GM19023 (cell line): ENCODE data around the gene RAB3IP.
"Not testable (repeated sequence)": the region's sequence is repeated elsewhere in the genome, so short reads cannot be mapped to it uniquely, and the experiment has no call there.

Experiments used
- ATAC-seq: cut with Tn5 transposase; IDR thresholded peaks from one replicate; pipeline ENCODE4 v1.9.1; 2021; ENCODE audit warnings: mild to moderate bottlenecking, moderate library complexity; ENCODE audit not compliant: unreplicated experiment

The RAB3IP gene

DNA sequence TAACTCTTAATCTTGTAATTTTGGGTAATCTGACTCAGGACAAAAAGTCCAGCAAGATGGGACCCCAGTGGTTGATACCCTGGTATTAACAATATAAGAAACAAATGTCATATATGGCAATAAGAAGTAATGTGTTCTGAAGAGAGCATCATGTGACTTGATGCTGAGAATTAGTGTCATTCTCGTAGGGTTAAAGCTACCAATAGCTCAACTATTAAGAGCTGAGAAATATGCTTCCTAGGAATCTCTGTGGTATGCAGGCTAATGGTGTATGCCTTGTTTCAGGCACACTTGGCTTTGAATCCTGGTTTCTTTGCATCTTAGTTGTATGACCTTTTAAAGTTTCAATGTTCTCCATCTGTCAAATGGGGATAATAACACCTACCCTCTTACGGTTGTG lies 95.5 kb downstream of the RAB3IP start:
- ATAC-seq: no peak

DNA sequence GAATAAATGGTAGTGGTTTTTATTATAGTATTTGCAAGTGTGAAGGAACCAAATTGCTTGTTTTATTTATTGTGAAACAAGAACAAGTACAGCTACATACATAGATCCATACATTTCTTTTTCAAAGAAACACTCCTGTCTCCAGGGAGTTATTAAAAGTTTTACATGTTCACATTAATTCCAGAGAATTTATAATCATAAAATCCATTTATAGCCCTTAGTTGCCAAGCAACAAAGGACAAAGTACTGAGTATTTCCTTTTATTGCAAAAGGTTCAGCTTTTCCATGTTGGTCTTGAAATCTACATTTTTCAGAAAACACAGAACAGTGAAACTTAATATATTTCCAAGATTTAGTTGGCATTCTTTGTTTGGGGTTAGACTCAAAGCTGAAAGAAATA lies 95.9 kb downstream of the RAB3IP start:
- no peak for ATAC-seq

GRCh38 chr12:69835081-69835480 lies 96.4 kb downstream of the RAB3IP start:
- ATAC-seq: no peak

GRCh38 chr12:69836015-69836414 lies 97.4 kb downstream of the RAB3IP start:
- ATAC-seq: no peak

GRCh38 chr12:69837191-69837590 lies 98.5 kb downstream of the RAB3IP start:
- ATAC-seq: no peak

DNA sequence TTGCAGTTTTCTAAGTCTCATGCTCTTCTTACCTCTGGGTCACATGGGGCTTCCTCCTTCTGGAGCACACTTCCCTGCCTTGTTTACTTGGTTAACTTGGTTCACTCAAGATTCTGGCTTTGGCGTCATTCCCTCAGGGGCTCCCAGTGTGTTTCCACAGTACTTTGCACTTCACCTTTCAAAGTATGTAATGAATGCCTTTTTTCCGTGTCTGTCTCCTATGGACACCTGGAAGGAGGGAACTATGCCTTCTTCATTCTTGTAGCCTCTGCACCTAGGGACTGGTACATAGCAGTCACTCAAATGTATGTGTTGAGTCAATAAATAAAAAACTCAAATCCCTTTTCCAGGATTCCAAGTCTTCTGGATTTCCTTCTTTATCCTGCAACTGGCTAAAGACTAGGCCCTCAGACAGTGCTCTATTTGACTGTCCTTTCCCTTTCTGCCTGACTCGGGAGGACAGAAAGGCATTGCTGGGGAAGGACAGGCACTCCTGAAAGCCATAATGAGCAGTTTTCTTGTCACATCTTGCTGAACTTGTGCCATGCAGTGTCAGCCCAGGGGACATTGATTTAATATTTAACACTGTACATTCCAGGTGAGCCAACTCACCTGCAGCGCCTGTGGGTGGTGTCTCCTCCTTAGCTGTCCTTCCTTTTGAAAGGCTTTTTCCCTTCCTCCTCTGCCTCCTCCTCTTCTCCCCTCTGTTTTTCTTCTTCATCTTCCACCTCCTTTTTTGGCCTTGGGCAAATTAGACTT lies 99.2 kb downstream of the RAB3IP start:
- no peak for ATAC-seq

GRCh38 chr12:69840727-69841126 lies 102.1 kb downstream of the RAB3IP start:
- no peak for ATAC-seq

GRCh38 chr12:69843608-69844007 lies 104.9 kb downstream of the RAB3IP start:
- no peak for ATAC-seq

DNA sequence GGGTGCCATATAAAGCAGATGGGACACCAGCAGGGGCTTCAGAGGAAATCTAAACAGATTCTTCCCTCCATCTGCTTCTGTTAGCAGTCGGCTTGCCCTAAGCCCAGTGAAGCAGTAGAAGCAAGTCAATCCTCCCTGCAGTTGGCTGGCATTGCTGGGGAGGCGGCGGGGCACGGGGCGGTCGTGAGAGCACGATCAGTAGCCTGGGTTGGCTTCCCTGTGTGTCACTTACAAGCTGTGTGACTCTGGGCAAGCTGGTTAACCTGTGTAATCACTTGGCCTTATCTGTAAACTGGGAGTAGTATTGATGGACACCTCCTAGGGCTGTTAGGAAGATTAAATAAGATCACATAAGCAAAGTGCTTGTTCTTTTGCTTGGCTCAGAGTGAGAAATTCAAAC lies 105.8 kb downstream of the RAB3IP start:
- no peak for ATAC-seq

- ATAC-seq: no peak
These were observed 106.2 kb downstream of the RAB3IP start for GRCh38 chr12:69844836-69845235.

DNA sequence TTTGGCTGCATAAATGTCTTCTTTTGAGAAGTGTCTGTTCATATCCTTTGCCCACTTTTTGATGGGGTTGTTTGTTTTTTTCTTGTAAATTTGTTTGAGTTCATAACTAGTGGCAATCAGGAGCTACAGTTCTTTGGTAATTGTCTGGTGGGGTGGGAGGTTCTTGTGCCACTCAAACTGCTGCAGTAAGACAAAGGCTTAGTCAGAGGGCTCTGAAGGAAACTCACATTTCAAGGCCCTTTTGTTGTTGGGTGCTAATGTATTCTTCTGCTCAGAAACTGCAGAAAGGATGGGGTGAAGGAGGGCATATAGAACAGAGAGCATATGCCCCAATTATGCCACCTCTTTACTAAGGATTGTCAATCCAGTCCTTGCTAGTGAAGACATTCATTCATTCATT lies 108.3 kb downstream of the RAB3IP start:
- no peak for ATAC-seq

GRCh38 chr12:69851976-69852375 lies 113.3 kb downstream of the RAB3IP start:
- no peak for ATAC-seq

GRCh38 chr12:69853176-69853961 lies 114.7 kb downstream of the RAB3IP start:
- ATAC-seq: not testable (repeated sequence)

- no peak for ATAC-seq
These were observed 128.0 kb downstream of the RAB3IP start for GRCh38 chr12:69866698-69867097.

- ATAC-seq: no peak
These were observed 130.0 kb downstream of the RAB3IP start for GRCh38 chr12:69868695-69869094.

DNA sequence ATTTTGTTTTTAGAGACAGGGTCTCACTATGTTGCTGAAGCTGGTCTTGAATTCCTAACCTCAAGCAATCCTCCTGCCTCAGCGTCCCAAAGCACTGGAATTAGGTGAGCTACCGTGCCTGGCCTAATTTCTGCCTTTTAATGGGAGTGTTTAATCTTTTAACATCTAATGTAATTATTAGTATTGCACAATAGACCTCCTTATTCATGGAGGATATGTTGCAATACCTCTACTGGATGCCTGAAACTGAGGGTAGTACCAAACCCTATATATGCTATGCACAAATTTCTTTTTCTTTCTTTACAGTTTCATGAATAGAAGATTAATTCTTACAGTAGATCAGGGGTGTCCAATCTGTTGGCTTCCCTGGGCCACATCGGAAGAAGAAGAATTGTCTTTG lies 134.1 kb downstream of the RAB3IP start:
- no peak for ATAC-seq
